ENCODE data around the gene ZACN.

DNA sequence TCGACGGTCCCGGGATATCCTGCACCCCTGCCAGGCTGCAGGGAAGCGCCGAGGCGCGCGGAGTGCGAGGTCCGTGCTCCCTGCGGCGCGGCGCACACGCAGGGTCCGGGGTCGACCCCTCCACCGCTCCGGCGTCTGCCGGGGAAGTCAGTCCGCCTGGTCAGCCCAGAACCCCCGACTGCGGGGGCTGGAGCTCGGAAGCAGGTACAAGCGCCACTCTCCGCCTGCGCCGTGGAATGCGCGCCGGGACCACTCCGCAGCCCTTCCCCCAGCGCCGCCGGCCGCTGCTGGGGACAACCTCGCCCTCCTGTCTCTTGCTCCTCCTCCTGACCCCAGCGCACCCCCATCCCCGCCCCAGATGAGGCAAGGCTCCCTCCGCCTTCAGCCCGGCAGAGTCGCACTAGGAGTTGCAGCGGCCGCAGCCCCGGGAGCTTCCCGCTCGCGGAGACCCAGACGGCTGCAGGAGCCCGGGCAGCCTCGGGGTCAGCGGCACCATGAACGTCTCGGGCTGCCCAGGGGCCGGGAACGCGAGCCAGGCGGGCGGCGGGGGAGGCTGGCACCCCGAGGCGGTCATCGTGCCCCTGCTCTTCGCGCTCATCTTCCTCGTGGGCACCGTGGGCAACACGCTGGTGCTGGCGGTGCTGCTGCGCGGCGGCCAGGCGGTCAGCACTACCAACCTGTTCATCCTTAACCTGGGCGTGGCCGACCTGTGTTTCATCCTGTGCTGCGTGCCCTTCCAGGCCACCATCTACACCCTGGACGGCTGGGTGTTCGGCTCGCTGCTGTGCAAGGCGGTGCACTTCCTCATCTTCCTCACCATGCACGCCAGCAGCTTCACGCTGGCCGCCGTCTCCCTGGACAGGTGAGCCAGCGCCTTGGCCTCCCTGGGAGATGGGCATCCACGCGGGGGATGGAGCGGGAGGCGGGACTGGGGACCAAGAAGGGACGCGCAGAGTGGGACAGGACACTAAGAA, 4.3 kb upstream of the ZACN start, which contains the start of gene GALR2:
- TF ChIP-seq POLR2A (IDR thresholded peaks at IDR 0.05) = no peak
- no peak for TF ChIP-seq CTCF (IDR thresholded peaks at IDR 0.05)
- TF ChIP-seq EP300 (IDR thresholded peaks at IDR 0.05) = no peak

Measured in ovary (tissue), 3 donors.